LHCN-M2 (cell line): ENCODE data around the gene NTN1. TPM values are rescaled to one million over a fixed set of nuclear protein-coding genes. Genes with fewer than 3 reads are reported as not detected.

Experiments used
- DNase-seq: peaks from one replicate; pipeline ENCODE4 v3.0.0-alpha.2; 2012; ENCODE audit warnings: low read depth
- total RNA-seq: library from RNA; depleted of rRNA; stranded (reverse); fragments of >200 nt; gene quantifications from 2 replicates; pipeline ENCODE4 v1.2.3, GENCODE V29; 2014

Gene NTN1
- total RNA-seq, 1 experiment from 2014 or later: 0.17 TPM

GRCh38 chr17:9036336-9036735 is 15.0 kb downstream of the NTN1 start:
- DNase-seq: no peak

- DNase-seq: no peak
These were observed 16.4 kb downstream of the NTN1 start for GRCh38 chr17:9037736-9038135.

GRCh38 chr17:9038380-9038779 is 17.1 kb downstream of the NTN1 start:
- DNase-seq: no peak

GRCh38 chr17:9044772-9045463 is 23.6 kb downstream of the NTN1 start:
- DNase-seq: no peak

- no peak for DNase-seq
These were observed 29.6 kb downstream of the NTN1 start for GRCh38 chr17:9050801-9051401.

- DNase-seq: no peak
These were observed 30.3 kb downstream of the NTN1 start for GRCh38 chr17:9051561-9051960.

- DNase-seq: no peak
These were observed 31.6 kb downstream of the NTN1 start for GRCh38 chr17:9052921-9053320.

GRCh38 chr17:9053406-9053805 is 32.1 kb downstream of the NTN1 start:
- DNase-seq: no peak

GRCh38 chr17:9054126-9054975 is 33.0 kb downstream of the NTN1 start:
- no peak for DNase-seq

- no peak for DNase-seq
These were observed 34.0 kb downstream of the NTN1 start for GRCh38 chr17:9055281-9055680.

GRCh38 chr17:9056566-9056965 is 35.3 kb downstream of the NTN1 start:
- DNase-seq: no peak

- no peak for DNase-seq
These were observed 36.0 kb downstream of the NTN1 start for GRCh38 chr17:9057310-9057709.

GRCh38 chr17:9062399-9062902 is 41.1 kb downstream of the NTN1 start:
- no peak for DNase-seq

GRCh38 chr17:9064311-9064834 is 43.1 kb downstream of the NTN1 start:
- DNase-seq: no peak

- DNase-seq: no peak
These were observed 49.7 kb downstream of the NTN1 start for GRCh38 chr17:9071016-9071415.

GRCh38 chr17:9071811-9072498 is 50.6 kb downstream of the NTN1 start:
- DNase-seq: no peak

GRCh38 chr17:9072696-9073339 is 51.5 kb downstream of the NTN1 start:
- DNase-seq: no peak

GRCh38 chr17:9074131-9074530 is 52.8 kb downstream of the NTN1 start:
- no peak for DNase-seq

GRCh38 chr17:9079461-9080103 is 58.3 kb downstream of the NTN1 start:
- DNase-seq: no peak

GRCh38 chr17:9080296-9080914 is 59.1 kb downstream of the NTN1 start:
- DNase-seq: no peak
